ENCODE data around the gene ART4. TPM values are rescaled to one million over a fixed set of nuclear protein-coding genes. Genes with fewer than 3 reads are reported as not detected.

Gene ART4
- total RNA-seq, 1 donor from 2014 or later: 0.22 TPM

- no peak for DNase-seq (ENCODE audit: extremely low spot score, unreplicated experiment)
- Mint-ChIP-seq H3K9me3 (no peaks in the 10 kb centered on the region), H3K36me3 (peaks cover 8% of the 10 kb centered on the region), H3K4me1 (ENCODE audit: unreplicated experiment) (peaks cover 21% of the 10 kb centered on the region), H3K4me3 (no peak overlapping the region), H3K27ac (no peak overlapping the region), H3K27me3 (peaks cover 24% of the 10 kb centered on the region)
- no peak for TF ChIP-seq CTCF (conservative IDR thresholded peaks at IDR 0.05)
These were observed 2.8 kb upstream of the ART4 start for GRCh38 chr12:14846042-14846587.

- DNase-seq (ENCODE audit: extremely low spot score, unreplicated experiment): no peak
- peak overlapping the region; percentile 22 for H3K27ac Mint-ChIP-seq
- peaks cover 14% of the 10 kb centered on the region for H3K4me1 Mint-ChIP-seq (ENCODE audit: unreplicated experiment)
- peak; percentile 86 for TF ChIP-seq CTCF (conservative IDR thresholded peaks at IDR 0.05)
- H3K9me3 Mint-ChIP-seq: no peaks in the 10 kb centered on the region
- peaks cover 20% of the 10 kb centered on the region for H3K27me3 Mint-ChIP-seq
- peak overlapping the region; percentile 27 for H3K4me3 Mint-ChIP-seq
- peaks cover under 1% of the 10 kb centered on the region for H3K36me3 Mint-ChIP-seq
These were observed 2.0 kb upstream of the ART4 start for GRCh38 chr12:14845350-14845750.

- H3K4me1 Mint-ChIP-seq (ENCODE audit: unreplicated experiment): peaks cover 10% of the 10 kb centered on the region
These were observed 1.1 kb upstream of the ART4 start for GRCh38 chr12:14844401-14844800.

GRCh38 chr12:14842315-14842714 lies 1.0 kb downstream of the ART4 start:
- Mint-ChIP-seq H3K27ac (no peak overlapping the region), H3K4me3 (no peak overlapping the region)

More at GRCh38 chr12:14844401-14844800, 1.1 kb upstream of the ART4 start:
- H3K36me3 Mint-ChIP-seq: peaks cover 5% of the 10 kb centered on the region
- peaks cover 17% of the 10 kb centered on the region for H3K27me3 Mint-ChIP-seq
- peaks cover 7% of the 10 kb centered on the region for H3K9me3 Mint-ChIP-seq
- no peak for TF ChIP-seq CTCF (conservative IDR thresholded peaks at IDR 0.05)
- no peak overlapping the region for H3K4me3 Mint-ChIP-seq
- no peak overlapping the region for H3K27ac Mint-ChIP-seq
- no peak for DNase-seq (ENCODE audit: extremely low spot score, unreplicated experiment)

GRCh38 chr12:14841761-14842160 lies 1.6 kb downstream of the ART4 start:
- Mint-ChIP-seq H3K9me3 (peaks cover 10% of the 10 kb centered on the region), H3K27me3 (peaks cover 4% of the 10 kb centered on the region), H3K36me3 (peaks cover 5% of the 10 kb centered on the region), H3K4me1 (ENCODE audit: unreplicated experiment) (no peaks in the 10 kb centered on the region), H3K27ac (no peak overlapping the region), H3K4me3 (peak overlapping the region; percentile 6)
- no peak for DNase-seq (ENCODE audit: extremely low spot score, unreplicated experiment)
- no peak for TF ChIP-seq CTCF (conservative IDR thresholded peaks at IDR 0.05)

More at GRCh38 chr12:14842315-14842714, 1.0 kb downstream of the ART4 start:
- peaks cover 5% of the 10 kb centered on the region for H3K27me3 Mint-ChIP-seq
- no peaks in the 10 kb centered on the region for H3K4me1 Mint-ChIP-seq (ENCODE audit: unreplicated experiment)
- H3K36me3 Mint-ChIP-seq: peaks cover 5% of the 10 kb centered on the region
- no peak for DNase-seq (ENCODE audit: extremely low spot score, unreplicated experiment)
- H3K9me3 Mint-ChIP-seq: peaks cover 10% of the 10 kb centered on the region
- TF ChIP-seq CTCF (conservative IDR thresholded peaks at IDR 0.05): no peak

Measured in type B pancreatic cell (in vitro differentiated cells).